KMS-11 (cell line): Measurements from ENCODE around the gene UPF3A.
"Not testable (repeated sequence)": the region's sequence is repeated elsewhere in the genome, so short reads cannot be mapped to it uniquely, and the experiment has no call there.

Experiments used
- H2AFZ ChIP-seq: fragments of 200-600 bp; sonication (generic); 2 replicates; pipeline ENCODE4 v1.6.1; 2016; ENCODE audit warnings: antibody characterized with exemption, mixed run types, low read depth
- H3K27ac ChIP-seq: fragments of 200-600 bp; sonication (generic); 2 replicates; pipeline ENCODE4 v1.6.1; 2016; ENCODE audit warnings: mild to moderate bottlenecking, mixed run types
- H3K27me3 ChIP-seq: fragments of 200-600 bp; sonication (generic); 2 replicates; pipeline ENCODE4 v1.6.1; 2017; ENCODE audit warnings: mild to moderate bottlenecking, low read depth, mixed run types, moderate library complexity; ENCODE audit not compliant: insufficient read depth
- H3K36me3 ChIP-seq: fragments of 200-600 bp; sonication (generic); 2 replicates; pipeline ENCODE4 v1.6.1; 2017; ENCODE audit warnings: mild to moderate bottlenecking, mixed run types; ENCODE audit not compliant: insufficient read depth
- H3K4me1 ChIP-seq: fragments of 200-600 bp; sonication (generic); 2 replicates; pipeline ENCODE4 v1.6.1; 2016; ENCODE audit warnings: mild to moderate bottlenecking, low read depth, mixed run types; ENCODE audit not compliant: poor library complexity, severe bottlenecking
- H3K4me2 ChIP-seq: fragments of 200-600 bp; sonication (generic); 2 replicates; pipeline ENCODE4 v1.7.0; 2016; ENCODE audit warnings: mild to moderate bottlenecking, mixed run types
- H3K4me3 ChIP-seq: fragments of 200-600 bp; sonication (generic); IDR thresholded peaks from 2 replicates; pipeline ENCODE4 v1.6.1; 2017; ENCODE audit warnings: low read depth, low read length, mixed read lengths; ENCODE audit not compliant: insufficient read depth
- H3K79me2 ChIP-seq: fragments of 200-600 bp; sonication (generic); 2 replicates; pipeline ENCODE4 v1.6.1; 2016; ENCODE audit warnings: low read depth, mixed run types; ENCODE audit not compliant: insufficient read depth
- H3K9ac ChIP-seq: fragments of 200-600 bp; sonication (generic); 2 replicates; pipeline ENCODE4 v1.6.1; 2016; ENCODE audit warnings: mild to moderate bottlenecking, mixed run types
- H4K20me1 ChIP-seq: fragments of 200-600 bp; sonication (generic); 2 replicates; pipeline ENCODE4 v1.6.1; 2016; ENCODE audit warnings: mild to moderate bottlenecking, mixed run types; ENCODE audit not compliant: insufficient read depth
- CTCF ChIP-seq: fragments of 200-600 bp; sonication (generic); conservative IDR thresholded peaks from 2 replicates; pipeline ENCODE4 v1.6.1; 2017; ENCODE audit warnings: low read depth, mild to moderate bottlenecking, antibody characterized with exemption, low read length, moderate library complexity, mixed read lengths

Gene UPF3A

DNA sequence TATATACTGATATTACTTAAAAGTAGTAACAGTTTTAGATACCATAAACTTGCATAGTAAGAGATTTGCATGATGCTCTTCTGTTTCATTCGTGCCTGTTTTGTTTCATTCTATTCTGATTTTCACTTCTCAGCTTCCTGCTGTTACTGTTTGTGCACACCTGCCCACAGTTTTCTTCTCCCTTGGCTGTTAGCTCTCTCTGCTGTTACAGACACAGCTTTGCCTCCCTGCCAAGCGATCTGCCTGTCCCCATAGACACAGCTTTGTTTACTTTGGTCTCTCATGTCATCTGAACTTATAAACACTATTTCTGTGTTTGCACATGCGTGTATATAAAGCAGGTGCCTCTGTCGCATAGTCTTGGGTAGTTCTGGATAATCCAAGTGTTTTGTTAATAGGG is 21.4 kb upstream of the UPF3A start:
- Histone ChIP-seq H3K27ac (peak overlapping the region; percentile 70), H3K36me3 (peaks cover 5% of the 10 kb centered on the region; the same call in 1 of the 2 replicates), H3K4me2 (peak overlapping the region; percentile 59), H3K4me1 (peaks cover 92% of the 10 kb centered on the region), H4K20me1 (no peaks in the 10 kb centered on the region), H3K4me3 (no peak overlapping the region), H3K79me2 (0 out of 2 replicates have a peak, but pooled peaks cover 8% of the 10 kb centered on the region), H3K27me3 (no peaks in the 10 kb centered on the region), H2AFZ (no peak overlapping the region), H3K9ac (no peak overlapping the region; the same call in 1 of the 2 replicates)
- TF ChIP-seq CTCF = no peak

DNA sequence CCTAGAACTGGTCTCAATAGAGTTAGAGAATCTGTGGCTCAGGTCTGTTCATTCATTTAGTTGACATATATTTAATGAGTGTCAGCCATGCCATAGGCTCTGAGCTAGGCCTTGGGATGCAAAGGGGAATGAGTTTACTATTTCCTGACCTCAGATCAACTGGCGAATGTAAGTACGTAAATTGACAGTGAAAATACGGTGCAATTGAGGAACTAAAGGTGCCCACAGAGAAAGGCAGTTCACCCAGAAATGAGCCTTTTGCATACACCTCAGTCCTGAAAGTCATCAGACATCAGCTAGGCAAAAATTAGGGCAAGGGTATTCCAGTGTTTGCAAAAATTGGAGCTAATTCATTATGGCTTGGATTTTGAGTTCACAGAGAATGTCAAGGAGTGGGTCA is 20.6 kb upstream of the UPF3A start:
- Histone ChIP-seq H3K4me2 (peak overlapping the region; percentile 59), H3K27ac (peak overlapping the region; percentile 70), H3K36me3 (peaks cover 5% of the 10 kb centered on the region; the same call in 1 of the 2 replicates), H3K4me3 (no peak overlapping the region), H3K79me2 (peaks cover 8% of the 10 kb centered on the region; the same call in 1 of the 2 replicates), H2AFZ (no peak overlapping the region), H3K27me3 (no peaks in the 10 kb centered on the region), H4K20me1 (no peaks in the 10 kb centered on the region), H3K9ac (no peak overlapping the region; the same call in 1 of the 2 replicates), H3K4me1 (peaks cover 99% of the 10 kb centered on the region)
- no peak for TF ChIP-seq CTCF

DNA sequence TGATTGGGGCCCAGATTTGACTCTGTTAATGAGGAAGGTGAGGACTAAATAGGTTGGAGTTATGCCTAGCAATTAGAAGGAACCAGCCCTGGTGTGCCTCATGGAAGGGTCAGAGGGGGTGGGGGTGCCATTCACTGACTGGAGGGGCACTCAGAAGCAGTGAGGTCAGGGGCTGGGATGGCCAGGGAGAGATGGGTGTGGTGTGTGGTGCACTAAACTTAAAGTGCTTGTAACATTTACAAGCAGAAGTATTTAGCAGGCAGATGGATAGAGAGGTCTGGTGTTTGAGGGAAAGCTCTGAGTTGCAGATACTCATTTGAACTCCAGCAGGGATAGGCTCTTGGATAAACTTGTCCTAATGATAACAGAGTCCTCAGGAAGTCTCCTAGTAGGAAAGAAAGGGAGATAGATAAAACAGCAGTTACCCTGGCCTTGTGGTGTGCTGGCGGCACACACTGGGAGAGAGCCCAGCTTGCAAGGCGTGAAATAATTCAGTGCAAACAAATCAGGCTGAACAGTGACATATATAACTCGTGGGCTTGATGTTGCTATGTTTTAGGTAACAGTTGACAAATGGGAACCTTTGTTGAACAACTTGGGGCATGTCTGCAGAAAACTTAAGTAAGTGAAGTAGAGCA is 20.0 kb upstream of the UPF3A start:
- Histone ChIP-seq H3K36me3 (peaks cover 5% of the 10 kb centered on the region; the same call in 1 of the 2 replicates), H2AFZ (no peak overlapping the region), H3K9ac (no peak overlapping the region), H3K79me2 (peaks cover 8% of the 10 kb centered on the region; the same call in 1 of the 2 replicates), H3K4me3 (no peak overlapping the region), H4K20me1 (no peaks in the 10 kb centered on the region), H3K4me1 (peaks cover 99% of the 10 kb centered on the region), H3K27me3 (no peaks in the 10 kb centered on the region), H3K4me2 (peak overlapping the region; percentile 59; the same call in 1 of the 2 replicates), H3K27ac (peak overlapping the region; percentile 70; the same call in 1 of the 2 replicates)
- TF ChIP-seq CTCF = no peak

DNA sequence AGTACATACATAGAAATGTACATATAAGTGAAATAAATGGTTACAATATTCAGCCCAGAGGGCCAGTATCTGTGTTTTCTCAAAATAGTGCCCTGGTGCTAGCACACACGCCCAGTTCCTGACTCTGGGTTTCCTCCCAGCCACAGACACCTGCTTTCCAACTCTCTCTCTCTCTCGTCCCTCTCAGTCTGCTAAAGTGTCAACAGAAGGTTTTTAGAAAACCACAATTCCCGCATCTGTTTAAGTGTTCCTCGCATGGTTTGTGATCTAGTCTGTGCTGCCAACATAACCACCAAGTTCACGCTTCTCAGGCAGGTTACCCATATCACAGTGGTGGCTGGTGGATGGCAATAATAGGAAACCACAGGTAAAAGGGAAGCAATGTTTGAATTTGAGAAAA is 17.8 kb upstream of the UPF3A start:
- Histone ChIP-seq H3K4me2 (peak overlapping the region; percentile 59), H3K79me2 (peaks cover 8% of the 10 kb centered on the region; the same call in 1 of the 2 replicates), H3K4me1 (peaks cover 99% of the 10 kb centered on the region), H3K9ac (no peak overlapping the region), H3K36me3 (peaks cover 5% of the 10 kb centered on the region; the same call in 1 of the 2 replicates), H3K4me3 (no peak overlapping the region), H4K20me1 (no peaks in the 10 kb centered on the region), H3K27ac (peak overlapping the region; percentile 51), H3K27me3 (no peaks in the 10 kb centered on the region), H2AFZ (no peak overlapping the region)
- TF ChIP-seq CTCF = no peak

DNA sequence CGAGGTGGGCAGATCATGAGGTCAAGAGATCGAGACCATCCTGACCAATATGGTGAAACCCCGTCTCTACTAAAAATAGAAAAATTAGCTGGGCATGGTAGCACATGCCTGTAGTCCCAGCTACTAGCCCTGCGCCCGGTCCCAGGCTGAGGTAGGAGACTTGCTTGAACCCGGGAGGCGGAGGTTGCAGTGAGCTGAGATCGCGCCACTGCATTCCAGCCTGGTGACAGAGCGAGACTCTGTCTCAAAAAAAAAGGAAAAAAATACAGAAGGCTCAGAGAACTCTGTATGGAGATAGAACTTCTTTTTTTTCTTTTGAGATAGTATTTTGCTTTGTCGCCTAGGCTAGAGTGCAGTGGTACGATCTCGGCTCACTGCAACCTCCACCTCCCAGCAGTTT is 17.1 kb upstream of the UPF3A start:
- not testable (repeated sequence) for H2AFZ ChIP-seq, H3K9ac ChIP-seq, H4K20me1 ChIP-seq, H3K79me2 ChIP-seq, H3K36me3 ChIP-seq, H3K4me3 ChIP-seq, H3K27me3 ChIP-seq
- H3K27ac ChIP-seq = peak overlapping the region; percentile 51
- H3K4me1 ChIP-seq = peaks cover 99% of the 10 kb centered on the region
- H3K4me2 ChIP-seq = peak overlapping the region; percentile 59
